GM12891 (cell line): Measurements from ENCODE around the gene COL12A1.

Experiments used
- PAX5 ChIP-seq: IDR thresholded peaks from 2 replicates; pipeline ENCODE4 v1.6.1; 2011; ENCODE audit warnings: low read length, moderate library complexity, mild to moderate bottlenecking; ENCODE audit not compliant: insufficient read depth, severe bottlenecking
- POLR2A ChIP-seq: IDR thresholded peaks from 2 replicates; pipeline ENCODE4 v1.6.1; 2011; ENCODE audit warnings: low read depth, low read length, control low read depth
- POLR2AphosphoS5 ChIP-seq: IDR thresholded peaks from 2 replicates; pipeline ENCODE4 v1.6.1; 2011; ENCODE audit warnings: low read depth, low read length, control low read depth
- POU2F2 ChIP-seq: IDR thresholded peaks from 2 replicates; pipeline ENCODE4 v1.6.1; 2011; ENCODE audit warnings: low read depth, mild to moderate bottlenecking, control low read depth, low read length, moderate library complexity
- SPI1 ChIP-seq: IDR thresholded peaks from 2 replicates; pipeline ENCODE4 v1.6.1; 2011; ENCODE audit warnings: low read depth, low read length, control low read depth
- TAF1 ChIP-seq: IDR thresholded peaks from 2 replicates; pipeline ENCODE4 v1.6.1; 2011; ENCODE audit warnings: low read depth, low read length, control low read depth

DNA sequence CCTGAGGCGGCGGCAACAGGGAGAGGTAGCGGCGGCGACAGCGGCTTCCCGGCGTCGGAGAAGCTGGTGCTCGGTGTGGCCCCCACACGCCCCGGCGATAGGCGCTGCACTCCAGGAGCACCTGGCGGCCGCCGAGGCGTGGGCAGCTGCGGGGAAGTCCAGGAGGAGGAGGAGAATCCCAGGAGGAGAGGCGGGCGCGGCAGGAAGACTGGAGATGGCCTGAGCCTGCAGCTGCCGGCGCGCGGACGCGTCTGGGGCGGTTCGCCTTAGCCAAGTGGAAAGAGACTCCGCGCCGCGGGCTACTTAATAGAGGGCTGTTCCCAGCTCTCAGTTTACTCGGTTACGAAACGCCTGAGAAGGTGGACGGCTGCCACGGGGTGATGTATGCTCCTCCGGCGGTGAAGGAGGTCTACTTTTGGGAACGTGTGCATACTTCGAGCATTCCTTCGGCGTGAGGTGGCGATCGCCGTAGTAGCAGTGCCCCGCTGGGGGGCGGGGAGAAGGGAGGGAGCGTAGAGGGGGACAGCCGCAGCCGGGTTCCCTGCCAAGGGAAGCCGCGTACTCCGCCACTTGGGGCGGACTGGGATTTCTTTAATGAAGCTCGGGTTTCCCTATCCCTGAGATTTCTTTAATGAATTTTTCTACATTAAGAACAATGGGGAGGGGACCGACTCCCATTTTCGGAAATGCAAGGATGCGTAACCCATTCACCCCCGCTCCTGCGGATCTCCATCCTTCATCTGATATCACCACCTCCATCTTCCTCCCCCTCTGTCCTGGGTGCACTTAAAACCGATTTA is at the start of gene COL12A1:
- TF ChIP-seq POLR2A (no peak), POLR2AphosphoS5 (no peak), POU2F2 (no peak), TAF1 (no peak), PAX5 (no peak), SPI1 (no peak)
